ENCODE measurements around the gene FAM124A. TPM values are rescaled to one million over a fixed set of nuclear protein-coding genes. Genes with fewer than 3 reads are reported as not detected.

FAM124A gene
- total RNA-seq, 6 donors from 2014 or later = 2.3 to 7.1 (median 3.8) TPM

GRCh38 chr13:51191743-51192142 lies 30.5 kb upstream of the FAM124A start:
- no peak for ATAC-seq (ENCODE audit: low FRiP score in 2 of 2)
- 85 to 90% methylated on average over 12 of the region's 12 CpGs for WGBS, 2 donors
- DNase-seq = no peak
- Histone ChIP-seq H3K9me3 (no peaks in the 10 kb centered on the region), H3K4me1 (no peaks in the 10 kb centered on the region), H3K27ac (no peak overlapping the region), H3K27me3 (no peaks in the 10 kb centered on the region), H3K4me3 (no peak overlapping the region), H3K36me3 (no peaks in the 10 kb centered on the region)
- TF ChIP-seq CTCF (IDR thresholded peaks at IDR 0.05) (no peak), POLR2AphosphoS5 (IDR thresholded peaks at IDR 0.05) (no peak), POLR2A (IDR thresholded peaks at IDR 0.05) (no peak), EP300 (IDR thresholded peaks at IDR 0.05) (no peak)

- Histone ChIP-seq H3K27me3 (no peaks in the 10 kb centered on the region), H3K27ac (no peak overlapping the region), H3K4me1 (no peaks in the 10 kb centered on the region), H3K4me3 (no peak overlapping the region), H3K9me3 (no peaks in the 10 kb centered on the region), H3K36me3 (no peaks in the 10 kb centered on the region)
- DNase-seq = no peak
- TF ChIP-seq CTCF (IDR thresholded peaks at IDR 0.05) = no peak
- TF ChIP-seq EP300 (IDR thresholded peaks at IDR 0.05) = no peak
- no peak for TF ChIP-seq POLR2AphosphoS5 (IDR thresholded peaks at IDR 0.05)
- TF ChIP-seq POLR2A (IDR thresholded peaks at IDR 0.05) = no peak
- 74% methylated on average over 1 of the region's 1 CpG for WGBS, 2 donors
- no peak for ATAC-seq (ENCODE audit: low FRiP score in 2 of 2)
Observed at GRCh38 chr13:51192348-51192747, 29.9 kb upstream of the FAM124A start.

GRCh38 chr13:51193387-51193786 lies 28.8 kb upstream of the FAM124A start:
- H3K27ac ChIP-seq = no peak overlapping the region
- no peaks in the 10 kb centered on the region for H3K36me3 ChIP-seq
- no peak for DNase-seq
- no peaks in the 10 kb centered on the region for H3K4me1 ChIP-seq
- ATAC-seq (ENCODE audit: low FRiP score in 2 of 2) = no peak
- H3K9me3 ChIP-seq = no peaks in the 10 kb centered on the region
- H3K27me3 ChIP-seq = no peaks in the 10 kb centered on the region
- 84 to 93% methylated on average over 2 of the region's 2 CpGs for WGBS, 2 donors
- TF ChIP-seq EP300 (IDR thresholded peaks at IDR 0.05) (no peak), POLR2AphosphoS5 (IDR thresholded peaks at IDR 0.05) (no peak), CTCF (IDR thresholded peaks at IDR 0.05) (no peak)
- H3K4me3 ChIP-seq = no peak overlapping the region

GRCh38 chr13:51194942-51195341 lies 27.3 kb upstream of the FAM124A start:
- Histone ChIP-seq H3K9me3 (no peaks in the 10 kb centered on the region), H3K4me3 (no peak overlapping the region), H3K27ac (no peak overlapping the region), H3K36me3 (no peaks in the 10 kb centered on the region), H3K27me3 (no peaks in the 10 kb centered on the region), H3K4me1 (no peaks in the 10 kb centered on the region)
- no peak for ATAC-seq (ENCODE audit: low FRiP score in 2 of 2)
- DNase-seq = no peak
- TF ChIP-seq CTCF (IDR thresholded peaks at IDR 0.05) (no peak), EP300 (IDR thresholded peaks at IDR 0.05) (no peak), POLR2A (IDR thresholded peaks at IDR 0.05) (no peak), POLR2AphosphoS5 (IDR thresholded peaks at IDR 0.05) (no peak)
- 85 to 96% methylated on average over 8 of the region's 8 CpGs for WGBS, 2 donors

- Histone ChIP-seq H3K9me3 (no peaks in the 10 kb centered on the region), H3K27ac (no peak overlapping the region), H3K27me3 (no peaks in the 10 kb centered on the region), H3K36me3 (no peaks in the 10 kb centered on the region), H3K4me3 (no peak overlapping the region), H3K4me1 (no peaks in the 10 kb centered on the region)
- WGBS, 2 donors = 84 to 91% methylated on average over 2 of the region's 2 CpGs
- DNase-seq = no peak
- no peak for ATAC-seq (ENCODE audit: low FRiP score in 2 of 2)
- no peak for TF ChIP-seq POLR2AphosphoS5 (IDR thresholded peaks at IDR 0.05)
Observed at GRCh38 chr13:51201886-51202285, 20.3 kb upstream of the FAM124A start.

All from upper lobe of left lung (tissue), 6 donors.